Femur (tissue), 1 donor: ENCODE measurements around the gene ANXA4.
"Not testable (repeated sequence)": the region's sequence is repeated elsewhere in the genome, so short reads cannot be mapped to it uniquely, and the experiment has no call there.

Source experiments
- DNase-seq: peaks from one replicate; pipeline ENCODE4 v3.0.0-alpha.2; 2017

The ANXA4 gene

GRCh38 chr2:69762025-69762424 lies 20.1 kb downstream of the ANXA4 start:
- no peak for DNase-seq

GRCh38 chr2:69762513-69763494 lies 20.9 kb downstream of the ANXA4 start:
- peak; percentile 38 for DNase-seq

- DNase-seq, result not testable (repeated sequence)
These were observed 21.9 kb downstream of the ANXA4 start for GRCh38 chr2:69763831-69764230.

- no peak for DNase-seq
These were observed 22.6 kb downstream of the ANXA4 start for GRCh38 chr2:69764286-69765095.

- DNase-seq, result no peak
These were observed 23.1 kb downstream of the ANXA4 start for GRCh38 chr2:69765096-69765380.

GRCh38 chr2:69766014-69766413 lies 24.1 kb downstream of the ANXA4 start:
- no peak for DNase-seq

- peak; percentile 70 for DNase-seq
These were observed 25.1 kb downstream of the ANXA4 start for GRCh38 chr2:69767034-69767433.

GRCh38 chr2:69768235-69768634 lies 26.3 kb downstream of the ANXA4 start:
- DNase-seq, result no peak

GRCh38 chr2:69768789-69769188 lies 26.9 kb downstream of the ANXA4 start:
- DNase-seq, result no peak

GRCh38 chr2:69769272-69769671 lies 27.3 kb downstream of the ANXA4 start:
- no peak for DNase-seq

- peak; percentile 49 for DNase-seq
These were observed 28.3 kb downstream of the ANXA4 start for GRCh38 chr2:69770193-69770702.

- no peak for DNase-seq
These were observed 28.8 kb downstream of the ANXA4 start for GRCh38 chr2:69770747-69771146.

GRCh38 chr2:69771461-69771860 lies 29.5 kb downstream of the ANXA4 start:
- no peak for DNase-seq

GRCh38 chr2:69773206-69773605 lies 31.3 kb downstream of the ANXA4 start:
- DNase-seq, result no peak

- not testable (repeated sequence) for DNase-seq
These were observed 32.5 kb downstream of the ANXA4 start for GRCh38 chr2:69774258-69774983.

GRCh38 chr2:69774984-69775982 lies 33.3 kb downstream of the ANXA4 start:
- DNase-seq, result no peak

- no peak for DNase-seq
These were observed 35.2 kb downstream of the ANXA4 start for GRCh38 chr2:69776886-69777785.

- DNase-seq, result no peak
These were observed 35.8 kb downstream of the ANXA4 start for GRCh38 chr2:69777786-69778105.

GRCh38 chr2:69779258-69780001 lies 37.5 kb downstream of the ANXA4 start:
- no peak for DNase-seq

GRCh38 chr2:69780921-69781320 lies 39.0 kb downstream of the ANXA4 start:
- DNase-seq, result no peak
